Heart left ventricle (tissue), 13 donors: ENCODE data around the gene IL12RB2.

Experiments used
- POLR2A ChIP-seq, 2 donors: fragments of 450-650 bp; IDR thresholded peaks; one replicate each; pipeline ENCODE4 v1.6.1; 2017; ENCODE audit warnings: antibody characterized with exemption in 2 of 2, mild to moderate bottlenecking in 2 of 2, moderate library complexity in 2 of 2
- TF ChIP-seq, protein P1 (sequence below), 12 donors: fragments of 200-600 bp; sonication (generic) in 4 of 12; IDR thresholded peaks; one replicate each; pipeline versions ENCODE4 v1.5.0 to v1.8.0; 2018 to 2022; ENCODE audit warnings: antibody characterized with exemption in 12 of 12, mild to moderate bottlenecking in 5 of 12
- donor health status: ischemic (EF 13 %, LVEDD 7.1; RV severe dilation, severe dysfunction).
- donor health status: DM: no; HTN: yes; CAD: no.
- donor health status: DM: no; HTN: no; CAD: no.
- donor health status: ischemic (EF 25% LVEDD 6.9; RV normal size, moderate dysfunction).
- donor health status: ischemic (EF 25% LVEDD 5.7; RV mildly dilated, moderate dysfunction).
- donor health status: ischemic (EF 35%, LVEDD 5.7; RV mildly dilated, moderate dysfunction).
- donor health status: nonischemic (EF 11% LVEDD 7.7; RV severe dilation, severe dysfunction).
- donor health status: DM: yes; HTN: yes; CAD: no.
- donor health status: PGD.
- donor health status: ischemic (EF 29% LVEDD 5.4; RV normal size, mild dysfunction).
- donor health status: nonischemic (EF 23%, LVEDD 6.1; RV moderate dilation, normal function).

- TF ChIP-seq, protein P1, sequence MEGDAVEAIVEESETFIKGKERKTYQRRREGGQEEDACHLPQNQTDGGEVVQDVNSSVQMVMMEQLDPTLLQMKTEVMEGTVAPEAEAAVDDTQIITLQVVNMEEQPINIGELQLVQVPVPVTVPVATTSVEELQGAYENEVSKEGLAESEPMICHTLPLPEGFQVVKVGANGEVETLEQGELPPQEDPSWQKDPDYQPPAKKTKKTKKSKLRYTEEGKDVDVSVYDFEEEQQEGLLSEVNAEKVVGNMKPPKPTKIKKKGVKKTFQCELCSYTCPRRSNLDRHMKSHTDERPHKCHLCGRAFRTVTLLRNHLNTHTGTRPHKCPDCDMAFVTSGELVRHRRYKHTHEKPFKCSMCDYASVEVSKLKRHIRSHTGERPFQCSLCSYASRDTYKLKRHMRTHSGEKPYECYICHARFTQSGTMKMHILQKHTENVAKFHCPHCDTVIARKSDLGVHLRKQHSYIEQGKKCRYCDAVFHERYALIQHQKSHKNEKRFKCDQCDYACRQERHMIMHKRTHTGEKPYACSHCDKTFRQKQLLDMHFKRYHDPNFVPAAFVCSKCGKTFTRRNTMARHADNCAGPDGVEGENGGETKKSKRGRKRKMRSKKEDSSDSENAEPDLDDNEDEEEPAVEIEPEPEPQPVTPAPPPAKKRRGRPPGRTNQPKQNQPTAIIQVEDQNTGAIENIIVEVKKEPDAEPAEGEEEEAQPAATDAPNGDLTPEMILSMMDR (IDR thresholded peaks at IDR 0.05): no peak
- TF ChIP-seq POLR2A (IDR thresholded peaks at IDR 0.05): no peak
These were observed 134.1 kb downstream of the IL12RB2 start for GRCh38 chr1:67441739-67442281.
